WTC11 (cell line): ENCODE measurements around the gene ZNF322. TPM values are rescaled to one million over a fixed set of nuclear protein-coding genes. Genes with fewer than 3 reads are reported as not detected.

Source experiments
- ATAC-seq: fragments of 200-7000 bp; cut with Tn5 transposase; 2 replicates; pipeline ENCODE4 v1.10.0; 2021; ENCODE audit warnings: mild to moderate bottlenecking, moderate library complexity
- CTCF ChIA-PET: fragments of 300-600 bp; sonication (Branson Sonifier 250); formaldehyde crosslinking; loops from one replicate; lab custom pipeline; 2021; ENCODE audit warnings: antibody characterized with exemption; lab: Charles Lee
- POLR2A ChIA-PET: fragments of 350-600 bp; sonication (Branson Sonifier 250); formaldehyde crosslinking; loops from one replicate; lab custom pipeline; 2021; ENCODE audit warnings: antibody characterized with exemption; lab: Charles Lee
- DNase-seq: peaks from one replicate; pipeline ENCODE4 v3.0.0; 2021; ENCODE audit warnings: low spot score
- H3K27ac Mint-ChIP-seq: 2 replicates; pipeline ENCODE4 v1.8.0; 2021; ENCODE audit warnings: mixed read lengths
- H3K27me3 Mint-ChIP-seq: 2 replicates; pipeline ENCODE4 v1.8.0; 2021; ENCODE audit warnings: low read depth, mild to moderate bottlenecking, moderate library complexity, mixed read lengths
- H3K36me3 Mint-ChIP-seq: 2 replicates; pipeline ENCODE4 v1.8.0; 2021; ENCODE audit warnings: mixed read lengths
- H3K4me1 Mint-ChIP-seq: 2 replicates; pipeline ENCODE4 v1.8.0; 2022; ENCODE audit warnings: mixed read lengths
- H3K4me3 Mint-ChIP-seq: 2 replicates; pipeline ENCODE4 v1.8.0; 2021; ENCODE audit warnings: mild to moderate bottlenecking, moderate library complexity, mixed read lengths
- H3K9me3 Mint-ChIP-seq: 2 replicates; pipeline ENCODE4 v1.8.0; 2021; ENCODE audit warnings: mixed read lengths
- ATF1 ChIP-seq: sonication (generic); formaldehyde crosslinking; IDR thresholded peaks from 2 replicates; pipeline ENCODE4 v1.8.1; 2023; ENCODE audit warnings: mild to moderate bottlenecking, moderate library complexity, missing genetic modification reagents
- CREB1 ChIP-seq: sonication (generic); formaldehyde crosslinking; IDR thresholded peaks from 2 replicates; pipeline ENCODE4 v1.8.0; 2023; ENCODE audit warnings: mild to moderate bottlenecking, missing genetic modification reagents
- CREM ChIP-seq: sonication (generic); formaldehyde crosslinking; IDR thresholded peaks from 2 replicates; pipeline ENCODE4 v1.8.1; 2022; ENCODE audit warnings: mild to moderate bottlenecking, missing genetic modification reagents, moderate library complexity
- ETV6 ChIP-seq: sonication (generic); formaldehyde crosslinking; IDR thresholded peaks from 2 replicates; pipeline ENCODE4 v1.8.1; 2022; ENCODE audit warnings: mild to moderate bottlenecking, missing genetic modification reagents
- FOXK1 ChIP-seq: sonication (generic); formaldehyde crosslinking; IDR thresholded peaks from 2 replicates; pipeline ENCODE4 v1.8.0; 2022; ENCODE audit warnings: mild to moderate bottlenecking, moderate library complexity, missing genetic modification reagents
- HMGA2 ChIP-seq: fragments of 250-450 bp; sonication (Bioruptor Pico); IDR thresholded peaks from 2 replicates; pipeline ENCODE4 v1.4.0; 2021; ENCODE audit warnings: mild to moderate bottlenecking, moderate library complexity
- JAZF1 ChIP-seq: fragments of 250-450 bp; sonication (Bioruptor Pico); IDR thresholded peaks from 2 replicates; pipeline ENCODE4 v1.9.0; 2021; ENCODE audit warnings: moderate library complexity, mild to moderate bottlenecking, inconsistent platforms
- MXD4 ChIP-seq: fragments of 250-450 bp; sonication (Bioruptor Pico); IDR thresholded peaks from 2 replicates; pipeline ENCODE4 v1.8.0; 2021; ENCODE audit warnings: mild to moderate bottlenecking, moderate library complexity, borderline replicate concordance
- NR3C1 ChIP-seq: sonication (generic); formaldehyde crosslinking; conservative IDR thresholded peaks from 2 replicates; pipeline ENCODE4 v1.8.1; 2023; ENCODE audit warnings: low read depth, mild to moderate bottlenecking, missing genetic modification reagents
- SOX15 ChIP-seq: fragments of 250-450 bp; sonication (Bioruptor Pico); IDR thresholded peaks from 2 replicates; pipeline ENCODE4 v1.9.0; 2021; ENCODE audit warnings: mild to moderate bottlenecking
- TEAD4 ChIP-seq: sonication (generic); formaldehyde crosslinking; IDR thresholded peaks from 2 replicates; pipeline ENCODE4 v1.8.0; 2022; ENCODE audit warnings: mild to moderate bottlenecking, missing genetic modification reagents
- ZNF396 ChIP-seq: fragments of 250-450 bp; sonication (Bioruptor Pico); IDR thresholded peaks from 2 replicates; pipeline ENCODE4 v1.8.0; 2021; ENCODE audit warnings: mild to moderate bottlenecking, moderate library complexity, borderline replicate concordance
- ZNF416 ChIP-seq: fragments of 250-450 bp; sonication (Bioruptor Pico); IDR thresholded peaks from 2 replicates; pipeline ENCODE4 v1.9.0; 2021; ENCODE audit warnings: mild to moderate bottlenecking, inconsistent platforms
- ZNF423 ChIP-seq: fragments of 250-450 bp; sonication (Bioruptor Pico); IDR thresholded peaks from 2 replicates; pipeline ENCODE4 v2.1.2; 2022; ENCODE audit warnings: mild to moderate bottlenecking, moderate library complexity
- total RNA-seq: library from RNA; stranded (reverse); gene quantifications from 3 replicates; pipeline ENCODE4 v1.2.3, GENCODE V29; 2021
- TF ChIP-seq, protein P1 (sequence below): sonication (generic); formaldehyde crosslinking; IDR thresholded peaks from 2 replicates; pipeline ENCODE4 v1.8.1; 2022; ENCODE audit warnings: missing genetic modification reagents, borderline replicate concordance
- TF ChIP-seq, protein P2 (sequence below): sonication (generic); formaldehyde crosslinking; IDR thresholded peaks from 2 replicates; pipeline ENCODE4 v1.8.1; 2023; ENCODE audit warnings: mild to moderate bottlenecking, missing genetic modification reagents
- TF ChIP-seq, protein P3 (sequence below): sonication (generic); formaldehyde crosslinking; conservative IDR thresholded peaks from 2 replicates; pipeline ENCODE4 v1.8.1; 2022; ENCODE audit warnings: mild to moderate bottlenecking, missing genetic modification reagents
- TF ChIP-seq, protein P4 (sequence below): fragments of 250-450 bp; sonication (Bioruptor Pico); IDR thresholded peaks from 2 replicates; pipeline ENCODE4 v2.1.2; 2022; ENCODE audit warnings: mild to moderate bottlenecking, moderate library complexity
- TF ChIP-seq, protein P5 (sequence below): sonication (generic); formaldehyde crosslinking; IDR thresholded peaks from 2 replicates; pipeline ENCODE4 v1.8.0; 2022; ENCODE audit warnings: missing genetic modification reagents
- TF ChIP-seq, protein P6 (sequence below): fragments of 250-450 bp; sonication (Bioruptor Pico); IDR thresholded peaks from 2 replicates; pipeline ENCODE4 v1.9.0; 2021; ENCODE audit warnings: moderate library complexity, mild to moderate bottlenecking, inconsistent platforms, borderline replicate concordance

Gene ZNF322
- total RNA-seq, 1 experiment from 2014 or later: 42.9 TPM

DNA sequence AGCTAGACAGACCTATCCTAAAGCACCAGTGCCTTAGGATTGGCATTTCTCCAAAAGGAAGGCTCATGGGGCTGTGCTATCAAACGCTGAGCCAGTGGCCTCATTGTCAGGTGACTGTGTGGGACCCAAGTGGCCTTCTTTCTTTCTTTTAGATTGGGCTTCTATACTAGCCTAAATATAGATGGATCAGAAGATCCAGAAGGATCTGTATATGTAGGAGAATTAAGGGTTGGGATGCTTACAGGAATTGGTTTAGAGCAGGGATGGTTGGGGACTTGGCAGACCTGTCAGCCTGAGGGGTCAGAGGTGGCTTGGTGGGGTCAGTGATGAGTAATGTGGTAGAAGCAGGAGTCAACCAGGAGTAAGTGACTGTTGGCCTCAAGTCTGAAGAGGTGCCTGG lies 47.9 kb downstream of the ZNF322 start:
- Mint-ChIP-seq H3K9me3 (peaks cover 9% of the 10 kb centered on the region), H3K27ac (no peak overlapping the region), H3K36me3 (0 out of 2 replicates have a peak, but pooled peaks cover 3% of the 10 kb centered on the region), H3K4me3 (no peak overlapping the region), H3K27me3 (peaks cover 84% of the 10 kb centered on the region), H3K4me1 (peaks cover 11% of the 10 kb centered on the region)
- ATAC-seq: no peak
- TF ChIP-seq, protein P1, sequence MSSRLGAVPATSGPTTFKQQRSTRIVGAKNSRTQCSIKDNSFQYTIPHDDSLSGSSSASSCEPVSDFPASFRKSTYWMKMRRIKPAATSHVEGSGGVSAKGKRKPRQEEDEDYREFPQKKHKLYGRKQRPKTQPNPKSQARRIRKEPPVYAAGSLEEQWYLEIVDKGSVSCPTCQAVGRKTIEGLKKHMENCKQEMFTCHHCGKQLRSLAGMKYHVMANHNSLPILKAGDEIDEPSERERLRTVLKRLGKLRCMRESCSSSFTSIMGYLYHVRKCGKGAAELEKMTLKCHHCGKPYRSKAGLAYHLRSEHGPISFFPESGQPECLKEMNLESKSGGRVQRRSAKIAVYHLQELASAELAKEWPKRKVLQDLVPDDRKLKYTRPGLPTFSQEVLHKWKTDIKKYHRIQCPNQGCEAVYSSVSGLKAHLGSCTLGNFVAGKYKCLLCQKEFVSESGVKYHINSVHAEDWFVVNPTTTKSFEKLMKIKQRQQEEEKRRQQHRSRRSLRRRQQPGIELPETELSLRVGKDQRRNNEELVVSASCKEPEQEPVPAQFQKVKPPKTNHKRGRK (CRISPR knock-in tag): no peak
- TF ChIP-seq FOXK1 (CRISPR knock-in tag): no peak
- TF ChIP-seq CREM (CRISPR knock-in tag): no peak
- TF ChIP-seq NR3C1 (CRISPR knock-in tag): no peak
- TF ChIP-seq, protein P2, sequence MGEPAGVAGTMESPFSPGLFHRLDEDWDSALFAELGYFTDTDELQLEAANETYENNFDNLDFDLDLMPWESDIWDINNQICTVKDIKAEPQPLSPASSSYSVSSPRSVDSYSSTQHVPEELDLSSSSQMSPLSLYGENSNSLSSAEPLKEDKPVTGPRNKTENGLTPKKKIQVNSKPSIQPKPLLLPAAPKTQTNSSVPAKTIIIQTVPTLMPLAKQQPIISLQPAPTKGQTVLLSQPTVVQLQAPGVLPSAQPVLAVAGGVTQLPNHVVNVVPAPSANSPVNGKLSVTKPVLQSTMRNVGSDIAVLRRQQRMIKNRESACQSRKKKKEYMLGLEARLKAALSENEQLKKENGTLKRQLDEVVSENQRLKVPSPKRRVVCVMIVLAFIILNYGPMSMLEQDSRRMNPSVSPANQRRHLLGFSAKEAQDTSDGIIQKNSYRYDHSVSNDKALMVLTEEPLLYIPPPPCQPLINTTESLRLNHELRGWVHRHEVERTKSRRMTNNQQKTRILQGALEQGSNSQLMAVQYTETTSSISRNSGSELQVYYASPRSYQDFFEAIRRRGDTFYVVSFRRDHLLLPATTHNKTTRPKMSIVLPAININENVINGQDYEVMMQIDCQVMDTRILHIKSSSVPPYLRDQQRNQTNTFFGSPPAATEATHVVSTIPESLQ (CRISPR knock-in tag): no peak
- no peak for TF ChIP-seq TEAD4
- no peak for TF ChIP-seq ETV6
- CTCF ChIA-PET: no interaction called here
- no peak for DNase-seq
- POLR2A ChIA-PET: no interaction called here

DNA sequence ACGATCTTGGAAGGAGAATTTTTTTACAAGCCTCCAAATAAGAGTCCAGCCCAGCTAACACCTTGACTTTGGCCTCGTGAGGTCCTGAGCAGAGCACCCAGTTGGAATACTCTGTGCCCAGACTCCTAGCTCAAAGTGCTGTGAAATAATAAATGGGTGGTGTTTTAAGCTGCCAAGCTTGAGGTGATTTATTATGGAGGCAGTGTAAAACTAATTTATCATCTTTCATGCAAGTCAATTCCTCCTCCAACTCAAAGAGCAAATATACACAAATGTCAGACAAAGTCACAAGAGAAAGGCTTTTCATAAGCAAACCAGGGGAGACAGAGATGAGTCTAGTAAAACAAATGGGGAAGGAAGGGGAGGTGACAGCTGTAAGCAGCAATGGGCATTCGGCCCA lies 50.1 kb downstream of the ZNF322 start:
- POLR2A ChIA-PET: no interaction called here
- no peak overlapping the region for H3K27ac Mint-ChIP-seq
- no peak for DNase-seq
- no peaks in the 10 kb centered on the region for H3K36me3 Mint-ChIP-seq
- no peak overlapping the region for H3K4me3 Mint-ChIP-seq
- TF ChIP-seq HMGA2 (CRISPR knock-in tag) (no peak), JAZF1 (CRISPR knock-in tag) (no peak), ZNF423 (CRISPR knock-in tag) (no peak), CREB1 (CRISPR knock-in tag) (no peak), ZNF416 (CRISPR knock-in tag) (no peak), ZNF396 (CRISPR knock-in tag) (no peak), ATF1 (CRISPR knock-in tag) (no peak), SOX15 (CRISPR knock-in tag) (no peak), MXD4 (CRISPR knock-in tag) (no peak)
- TF ChIP-seq, protein P3, sequence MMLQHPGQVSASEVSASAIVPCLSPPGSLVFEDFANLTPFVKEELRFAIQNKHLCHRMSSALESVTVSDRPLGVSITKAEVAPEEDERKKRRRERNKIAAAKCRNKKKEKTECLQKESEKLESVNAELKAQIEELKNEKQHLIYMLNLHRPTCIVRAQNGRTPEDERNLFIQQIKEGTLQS (CRISPR knock-in tag): no peak
- TF ChIP-seq, protein P4, sequence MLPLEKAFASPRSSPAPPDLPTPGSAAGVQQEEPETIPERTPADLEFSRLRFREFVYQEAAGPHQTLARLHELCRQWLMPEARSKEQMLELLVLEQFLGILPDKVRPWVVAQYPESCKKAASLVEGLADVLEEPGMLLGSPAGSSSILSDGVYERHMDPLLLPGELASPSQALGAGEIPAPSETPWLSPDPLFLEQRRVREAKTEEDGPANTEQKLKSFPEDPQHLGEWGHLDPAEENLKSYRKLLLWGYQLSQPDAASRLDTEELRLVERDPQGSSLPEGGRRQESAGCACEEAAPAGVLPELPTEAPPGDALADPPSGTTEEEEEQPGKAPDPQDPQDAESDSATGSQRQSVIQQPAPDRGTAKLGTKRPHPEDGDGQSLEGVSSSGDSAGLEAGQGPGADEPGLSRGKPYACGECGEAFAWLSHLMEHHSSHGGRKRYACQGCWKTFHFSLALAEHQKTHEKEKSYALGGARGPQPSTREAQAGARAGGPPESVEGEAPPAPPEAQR (CRISPR knock-in tag): no peak
- TF ChIP-seq, protein P5, sequence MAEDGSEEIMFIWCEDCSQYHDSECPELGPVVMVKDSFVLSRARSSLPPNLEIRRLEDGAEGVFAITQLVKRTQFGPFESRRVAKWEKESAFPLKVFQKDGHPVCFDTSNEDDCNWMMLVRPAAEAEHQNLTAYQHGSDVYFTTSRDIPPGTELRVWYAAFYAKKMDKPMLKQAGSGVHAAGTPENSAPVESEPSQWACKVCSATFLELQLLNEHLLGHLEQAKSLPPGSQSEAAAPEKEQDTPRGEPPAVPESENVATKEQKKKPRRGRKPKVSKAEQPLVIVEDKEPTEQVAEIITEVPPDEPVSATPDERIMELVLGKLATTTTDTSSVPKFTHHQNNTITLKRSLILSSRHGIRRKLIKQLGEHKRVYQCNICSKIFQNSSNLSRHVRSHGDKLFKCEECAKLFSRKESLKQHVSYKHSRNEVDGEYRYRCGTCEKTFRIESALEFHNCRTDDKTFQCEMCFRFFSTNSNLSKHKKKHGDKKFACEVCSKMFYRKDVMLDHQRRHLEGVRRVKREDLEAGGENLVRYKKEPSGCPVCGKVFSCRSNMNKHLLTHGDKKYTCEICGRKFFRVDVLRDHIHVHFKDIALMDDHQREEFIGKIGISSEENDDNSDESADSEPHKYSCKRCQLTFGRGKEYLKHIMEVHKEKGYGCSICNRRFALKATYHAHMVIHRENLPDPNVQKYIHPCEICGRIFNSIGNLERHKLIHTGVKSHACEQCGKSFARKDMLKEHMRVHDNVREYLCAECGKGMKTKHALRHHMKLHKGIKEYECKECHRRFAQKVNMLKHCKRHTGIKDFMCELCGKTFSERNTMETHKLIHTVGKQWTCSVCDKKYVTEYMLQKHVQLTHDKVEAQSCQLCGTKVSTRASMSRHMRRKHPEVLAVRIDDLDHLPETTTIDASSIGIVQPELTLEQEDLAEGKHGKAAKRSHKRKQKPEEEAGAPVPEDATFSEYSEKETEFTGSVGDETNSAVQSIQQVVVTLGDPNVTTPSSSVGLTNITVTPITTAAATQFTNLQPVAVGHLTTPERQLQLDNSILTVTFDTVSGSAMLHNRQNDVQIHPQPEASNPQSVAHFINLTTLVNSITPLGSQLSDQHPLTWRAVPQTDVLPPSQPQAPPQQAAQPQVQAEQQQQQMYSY: no peak
- TF ChIP-seq, protein P6, sequence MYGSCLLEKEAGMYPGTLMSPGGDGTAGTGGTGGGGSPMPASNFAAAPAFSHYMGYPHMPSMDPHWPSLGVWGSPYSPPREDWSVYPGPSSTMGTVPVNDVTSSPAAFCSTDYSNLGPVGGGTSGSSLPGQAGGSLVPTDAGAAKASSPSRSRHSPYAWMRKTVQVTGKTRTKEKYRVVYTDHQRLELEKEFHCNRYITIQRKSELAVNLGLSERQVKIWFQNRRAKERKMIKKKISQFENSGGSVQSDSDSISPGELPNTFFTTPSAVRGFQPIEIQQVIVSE: no peak
- no peaks in the 10 kb centered on the region for H3K9me3 Mint-ChIP-seq
- ATAC-seq: no peak
- H3K27me3 Mint-ChIP-seq: peaks cover 67% of the 10 kb centered on the region
- CTCF ChIA-PET: no interaction called here
- peaks cover 5% of the 10 kb centered on the region for H3K4me1 Mint-ChIP-seq
